ENCODE measurements around the gene TSC22D1. TPM values are rescaled to one million over a fixed set of nuclear protein-coding genes. Genes with fewer than 3 reads are reported as not detected.

Gene TSC22D1
- total RNA-seq, 1 donor: 94.5 TPM

GRCh38 chr13:44471686-44472085 is 104.4 kb downstream of the TSC22D1 start:
- DNase-seq (ENCODE audit: low read depth): peak; percentile 46
- H3K4me3 ChIP-seq (ENCODE audit: low read depth, low read length): no peak overlapping the region
- no peak for TF ChIP-seq CTCF (IDR thresholded peaks at IDR 0.05; ENCODE audit: insufficient read depth, low read length)

- peak; percentile 49 for TF ChIP-seq CTCF (IDR thresholded peaks at IDR 0.05; ENCODE audit: insufficient read depth, low read length)
Observed at GRCh38 chr13:44470638-44471562, 105.2 kb downstream of the TSC22D1 start.

GRCh38 chr13:44468874-44469273 is 107.3 kb downstream of the TSC22D1 start:
- no peak overlapping the region for H3K4me3 ChIP-seq (ENCODE audit: low read depth, low read length)
- no peak for TF ChIP-seq CTCF (IDR thresholded peaks at IDR 0.05; ENCODE audit: insufficient read depth, low read length)
- DNase-seq (ENCODE audit: low read depth): no peak

More at GRCh38 chr13:44470638-44471562, 105.2 kb downstream of the TSC22D1 start:
- no peak overlapping the region for H3K4me3 ChIP-seq (ENCODE audit: low read depth, low read length)
- DNase-seq (ENCODE audit: low read depth): peak; percentile 58

GRCh38 chr13:44465318-44465717 is 110.8 kb downstream of the TSC22D1 start:
- no peak for DNase-seq (ENCODE audit: low read depth)
- no peak overlapping the region for H3K4me3 ChIP-seq (ENCODE audit: low read depth, low read length)
- no peak for TF ChIP-seq CTCF (IDR thresholded peaks at IDR 0.05; ENCODE audit: insufficient read depth, low read length)

GRCh38 chr13:44464471-44464870 is 111.7 kb downstream of the TSC22D1 start:
- no peak for TF ChIP-seq CTCF (IDR thresholded peaks at IDR 0.05; ENCODE audit: insufficient read depth, low read length)
- DNase-seq (ENCODE audit: low read depth): no peak
- H3K4me3 ChIP-seq (ENCODE audit: low read depth, low read length): no peak overlapping the region

- DNase-seq (ENCODE audit: low read depth): no peak
- no peak for TF ChIP-seq CTCF (IDR thresholded peaks at IDR 0.05; ENCODE audit: insufficient read depth, low read length)
- no peak overlapping the region for H3K4me3 ChIP-seq (ENCODE audit: low read depth, low read length)
Observed at GRCh38 chr13:44463759-44464158, 112.4 kb downstream of the TSC22D1 start.
